Measurements from ENCODE around the gene IPO7. TPM values are rescaled to one million over a fixed set of nuclear protein-coding genes. Genes with fewer than 3 reads are reported as not detected.

IPO7 gene
- total RNA-seq, 1 donor from 2014 or later = 64.8 TPM

GRCh38 chr11:9470765-9471164 is 86.3 kb downstream of the IPO7 start:
- intact Hi-C loops (cut with DNase I) = no loop called here
- no peak for DNase-seq (ENCODE audit: extremely low spot score in 2 of 2)
- H3K27ac ChIP-seq = no peak overlapping the region
- peaks cover 0 to 48% of the 10 kb centered on the region in 2 donors for H3K36me3 ChIP-seq
- H3K27me3 ChIP-seq = no peaks in the 10 kb centered on the region
- no peaks in the 10 kb centered on the region for H3K9me3 ChIP-seq
- H3K4me1 ChIP-seq = no peaks in the 10 kb centered on the region
- H3K4me3 ChIP-seq = no peak overlapping the region
- TF ChIP-seq POLR2A (IDR thresholded peaks at IDR 0.05) (no peak), CTCF (IDR thresholded peaks at IDR 0.05) (no peak), POLR2AphosphoS5 (IDR thresholded peaks at IDR 0.05; ENCODE audit: insufficient read depth in 1 of 2, low read depth in 1 of 2) (no peak)

GRCh38 chr11:9473408-9473807 is 89.0 kb downstream of the IPO7 start:
- Histone ChIP-seq H3K36me3 (peaks cover 0 to 59% of the 10 kb centered on the region in 2 donors), H3K27ac (no peak overlapping the region), H3K4me1 (no peaks in the 10 kb centered on the region), H3K9me3 (no peaks in the 10 kb centered on the region), H3K27me3 (no peaks in the 10 kb centered on the region), H3K4me3 (no peak overlapping the region)
- no peak for TF ChIP-seq POLR2AphosphoS5 (IDR thresholded peaks at IDR 0.05; ENCODE audit: insufficient read depth in 1 of 2, low read depth in 1 of 2)
- no peak for TF ChIP-seq CTCF (IDR thresholded peaks at IDR 0.05)
- TF ChIP-seq POLR2A (IDR thresholded peaks at IDR 0.05) = no peak
- intact Hi-C loops (cut with DNase I) = no loop called here
- DNase-seq (ENCODE audit: extremely low spot score in 2 of 2) = no peak

- Histone ChIP-seq H3K36me3 (peaks cover 0 to 42% of the 10 kb centered on the region in 2 donors), H3K27me3 (no peaks in the 10 kb centered on the region), H3K9me3 (no peaks in the 10 kb centered on the region), H3K4me3 (no peak overlapping the region), H3K27ac (no peak overlapping the region), H3K4me1 (no peaks in the 10 kb centered on the region)
- TF ChIP-seq CTCF (IDR thresholded peaks at IDR 0.05) (no peak), POLR2A (IDR thresholded peaks at IDR 0.05) (no peak), POLR2AphosphoS5 (IDR thresholded peaks at IDR 0.05; ENCODE audit: insufficient read depth in 1 of 2, low read depth in 1 of 2) (no peak)
- intact Hi-C loops (cut with DNase I) = no loop called here
- DNase-seq (ENCODE audit: extremely low spot score in 2 of 2) = no peak
Measured at GRCh38 chr11:9479899-9480298, 95.4 kb downstream of the IPO7 start.

- intact Hi-C loops (cut with DNase I) = no loop called here
- Histone ChIP-seq H3K36me3 (peaks cover 0 to 14% of the 10 kb centered on the region in 2 donors), H3K4me3 (no peak overlapping the region), H3K9me3 (no peaks in the 10 kb centered on the region), H3K27ac (no peak overlapping the region), H3K4me1 (no peaks in the 10 kb centered on the region), H3K27me3 (no peaks in the 10 kb centered on the region)
- no peak for TF ChIP-seq POLR2AphosphoS5 (IDR thresholded peaks at IDR 0.05; ENCODE audit: insufficient read depth in 1 of 2, low read depth in 1 of 2)
- no peak for TF ChIP-seq CTCF (IDR thresholded peaks at IDR 0.05)
- TF ChIP-seq POLR2A (IDR thresholded peaks at IDR 0.05) = no peak
- DNase-seq (ENCODE audit: extremely low spot score in 2 of 2) = no peak
Measured at GRCh38 chr11:9489080-9489765, 104.8 kb downstream of the IPO7 start.

GRCh38 chr11:9490376-9490775 is 105.9 kb downstream of the IPO7 start:
- intact Hi-C loops (cut with DNase I) = no loop called here
- Histone ChIP-seq H3K4me1 (no peaks in the 10 kb centered on the region), H3K9me3 (no peaks in the 10 kb centered on the region), H3K27ac (no peak overlapping the region), H3K36me3 (peaks cover 0 to 25% of the 10 kb centered on the region in 2 donors), H3K27me3 (no peaks in the 10 kb centered on the region), H3K4me3 (no peak overlapping the region)
- TF ChIP-seq CTCF (IDR thresholded peaks at IDR 0.05) = no peak
- no peak for TF ChIP-seq POLR2AphosphoS5 (IDR thresholded peaks at IDR 0.05; ENCODE audit: insufficient read depth in 1 of 2, low read depth in 1 of 2)
- no peak for TF ChIP-seq POLR2A (IDR thresholded peaks at IDR 0.05)
- no peak for DNase-seq (ENCODE audit: extremely low spot score in 2 of 2)

Measured in vagina (tissue), 2 donors.